H1 (cell line): ENCODE results near the gene SEZ6L. TPM values are rescaled to one million over a fixed set of nuclear protein-coding genes. Genes with fewer than 3 reads are reported as not detected.

Experiments
- CTCF ChIA-PET: fragments of 300-600 bp; sonication (Branson Sonifier 250); formaldehyde crosslinking; loops from one replicate; lab custom pipeline; 2021; ENCODE audit not compliant: partially characterized antibody; lab: Charles Lee
- POLR2A ChIA-PET: fragments of 300-600 bp; sonication (Branson Sonifier 250); formaldehyde crosslinking; loops from one replicate; lab custom pipeline; 2021; ENCODE audit warnings: inconsistent platforms; ENCODE audit not compliant: partially characterized antibody; lab: Charles Lee
- DNase-seq, 2 experiments: peaks; one replicate each; pipeline versions ENCODE4 v3.0.0 to v3.0.0-alpha.2; 2010 to 2022; ENCODE audit warnings: low spot score in 2 of 2, low read depth in 1 of 2, mixed read lengths in 1 of 2
- FAIRE-seq: peaks from 2 replicates; lab custom pipeline; 2011; peaks lifted over from hg19 to GRCh38; lab: Jason Lieb, UNC
- H2AFZ ChIP-seq: 2 replicates; pipeline ENCODE4 v1.8.1; 2012; ENCODE audit warnings: low read length, inconsistent platforms
- H2AK5ac ChIP-seq: 2 replicates; pipeline ENCODE4 v1.6.1; 2013; ENCODE audit warnings: low read depth, low read length
- H2BK120ac ChIP-seq: replicated peaks from 2 replicates; pipeline ENCODE3; 2013; ENCODE audit warnings: low read depth, low read length, inconsistent platforms
- H2BK12ac ChIP-seq: 2 replicates; pipeline ENCODE4 v1.6.1; 2013; ENCODE audit warnings: low read depth, low read length
- H2BK15ac ChIP-seq: 2 replicates; pipeline ENCODE4 v1.6.1; 2013; ENCODE audit warnings: low read length
- H2BK20ac ChIP-seq: 2 replicates; pipeline ENCODE4 v1.6.1; 2013; ENCODE audit warnings: low read length
- H2BK5ac ChIP-seq: 2 replicates; pipeline ENCODE4 v1.6.1; 2013; ENCODE audit warnings: low read depth, low read length
- H3K14ac ChIP-seq: 2 replicates; pipeline ENCODE4 v1.6.1; 2013; ENCODE audit warnings: inconsistent platforms; ENCODE audit not compliant: insufficient read length
- H3K18ac ChIP-seq: 2 replicates; pipeline ENCODE4 v1.6.1; 2013; ENCODE audit warnings: low read length; ENCODE audit errors: extremely low read depth
- H3K23ac ChIP-seq: 2 replicates; pipeline ENCODE4 v1.6.1; 2013; ENCODE audit warnings: inconsistent platforms; ENCODE audit not compliant: insufficient read length
- H3K23me2 ChIP-seq: 2 replicates; pipeline ENCODE4 v1.6.1; 2013; ENCODE audit warnings: low read depth, low read length
- H3K27ac ChIP-seq: 2 replicates; pipeline ENCODE4 v1.6.1; 2011; ENCODE audit warnings: low read depth, low read length, inconsistent platforms
- H3K27me3 ChIP-seq, 4 experiments: replicated peaks in 1 of 4; 1 replicate in 1 of 4; 2 replicates in 3 of 4; pipeline versions ENCODE4 v1.6.1 to v1.8.1; 2011 to 2013; ENCODE audit warnings: low read length in 3 of 4, mild to moderate bottlenecking in 3 of 4, inconsistent platforms in 2 of 4, mixed read lengths in 2 of 4, moderate library complexity in 1 of 4; ENCODE audit not compliant: control insufficient read depth in 3 of 4, insufficient read depth in 3 of 4; ENCODE audit errors: extremely low read depth in 1 of 4
- H3K36me3 ChIP-seq, 4 experiments: 2 replicates each; pipeline versions ENCODE4 v1.6.1 to v1.8.1; 2011 to 2013; ENCODE audit warnings: mild to moderate bottlenecking in 4 of 4, low read length in 3 of 4, moderate library complexity in 2 of 4, control low read depth in 1 of 4, inconsistent platforms in 1 of 4; ENCODE audit not compliant: insufficient read depth in 4 of 4, control insufficient read depth in 2 of 4
- H3K4ac ChIP-seq: replicated peaks from 2 replicates; pipeline ENCODE3; 2013; ENCODE audit warnings: low read length, low read depth, mixed read lengths, inconsistent platforms; ENCODE audit not compliant: insufficient read length
- H3K4me1 ChIP-seq, 4 experiments: replicated peaks in 1 of 4; 1 replicate in 1 of 4; 2 replicates in 3 of 4; pipeline versions ENCODE4 v1.6.1 to v1.8.1; 2011 to 2013; ENCODE audit warnings: low read length in 3 of 4, inconsistent platforms in 2 of 4, mixed read lengths in 1 of 4; ENCODE audit not compliant: insufficient read depth in 4 of 4, control insufficient read depth in 3 of 4
- H3K4me2 ChIP-seq, 2 experiments: 2 replicates each; pipeline versions ENCODE4 v1.6.1 to v1.8.1; 2011 to 2013; ENCODE audit warnings: low read depth in 2 of 2, low read length in 2 of 2, control low read depth in 1 of 2, inconsistent platforms in 1 of 2, mild to moderate bottlenecking in 1 of 2; ENCODE audit not compliant: insufficient read depth in 1 of 2
- H3K4me3 ChIP-seq, 4 experiments: fragments of 200-600, 300-600 bp in 1 of 4; sonication (generic), shearing (Covaris generic), sonication (Bioruptor Twin) in 1 of 4; 2 replicates each; pipeline versions ENCODE4 v1.5.1 to v1.8.1; 2011 to 2016; ENCODE audit warnings: low read length in 4 of 4, low read depth in 3 of 4, control low read depth in 2 of 4, inconsistent platforms in 2 of 4, mild to moderate bottlenecking in 2 of 4, mixed read lengths in 1 of 4, moderate library complexity in 1 of 4; ENCODE audit not compliant: insufficient read depth in 2 of 4; ENCODE audit errors: extremely low read depth in 1 of 4
- H3K56ac ChIP-seq: replicated peaks from 2 replicates; pipeline ENCODE3; 2013; ENCODE audit warnings: low read depth, mild to moderate bottlenecking, mixed read lengths, low read length, inconsistent platforms; ENCODE audit not compliant: insufficient read length
- H3K79me1 ChIP-seq: 2 replicates; pipeline ENCODE4 v1.6.1; 2013; ENCODE audit warnings: low read depth, low read length, control low read depth
- H3K79me2 ChIP-seq, 2 experiments: 2 replicates each; pipeline versions ENCODE4 v1.6.1 to v1.8.1; 2012 to 2013; ENCODE audit warnings: low read length in 2 of 2, mild to moderate bottlenecking in 2 of 2, inconsistent platforms in 1 of 2; ENCODE audit not compliant: insufficient read depth in 2 of 2, control insufficient read depth in 1 of 2
- H3K9ac ChIP-seq, 4 experiments: replicated peaks in 1 of 4; 1 replicate in 1 of 4; 2 replicates in 3 of 4; pipeline versions ENCODE4 v1.6.1 to v1.8.1; 2011 to 2013; ENCODE audit warnings: low read depth in 3 of 4, low read length in 3 of 4, control low read depth in 2 of 4, mild to moderate bottlenecking in 2 of 4, moderate library complexity in 2 of 4, inconsistent platforms in 1 of 4; ENCODE audit errors: extremely low read depth in 1 of 4
- H3K9me3 ChIP-seq, 2 experiments: 2 replicates each; pipeline versions ENCODE4 v1.6.1 to v1.8.1; 2012 to 2013; ENCODE audit warnings: mild to moderate bottlenecking in 2 of 2, moderate library complexity in 2 of 2, control low read depth in 1 of 2, inconsistent platforms in 1 of 2, low read depth in 1 of 2, low read length in 1 of 2, mixed read lengths in 1 of 2; ENCODE audit not compliant: insufficient read depth in 2 of 2
- H4K20me1 ChIP-seq, 2 experiments: replicated peaks in 1 of 2; 2 replicates each; pipeline versions ENCODE3 to v1.8.1; 2011 to 2013; ENCODE audit warnings: inconsistent platforms in 2 of 2, low read length in 2 of 2, mild to moderate bottlenecking in 1 of 2; ENCODE audit not compliant: insufficient read depth in 2 of 2, control insufficient read depth in 1 of 2
- H4K5ac ChIP-seq: 2 replicates; pipeline ENCODE4 v1.6.1; 2013; ENCODE audit warnings: low read length, low read depth, mixed read lengths, inconsistent platforms; ENCODE audit not compliant: insufficient read length
- H4K8ac ChIP-seq: 2 replicates; pipeline ENCODE4 v1.8.0; 2013; ENCODE audit warnings: mild to moderate bottlenecking, moderate library complexity, low read length, inconsistent platforms; ENCODE audit not compliant: insufficient read depth; ENCODE audit errors: extremely low read depth
- H4K91ac ChIP-seq: replicated peaks from 2 replicates; pipeline ENCODE3; 2013; ENCODE audit warnings: low read length, mixed read lengths, inconsistent platforms; ENCODE audit not compliant: insufficient read length
- BACH1 ChIP-seq: IDR thresholded peaks from 2 replicates; pipeline ENCODE4 v1.6.1; 2012; ENCODE audit warnings: low read length, improper control_type of control experiment
- CBX5 ChIP-seq: fragments of 300-800, 300-1000 bp; sonication (generic); IDR thresholded peaks from 2 replicates; pipeline ENCODE4 v1.7.1; 2016; ENCODE audit warnings: antibody characterized with exemption, low read length, low read depth
- CHD1 ChIP-seq: IDR thresholded peaks from 2 replicates; pipeline ENCODE4 v1.6.1; 2012; ENCODE audit warnings: low read depth, low read length, improper control_type of control experiment
- CHD2 ChIP-seq: IDR thresholded peaks from 2 replicates; pipeline ENCODE4 v1.6.1; 2012; ENCODE audit warnings: low read length, improper control_type of control experiment
- FOSL1 ChIP-seq: IDR thresholded peaks from 2 replicates; pipeline ENCODE4 v1.6.1; 2011; ENCODE audit warnings: mild to moderate bottlenecking, low read depth, low read length, moderate library complexity; ENCODE audit not compliant: insufficient read depth
- KDM4A ChIP-seq: IDR thresholded peaks from one replicate; pipeline ENCODE4 v1.7.1; 2012; ENCODE audit warnings: low read depth, mild to moderate bottlenecking, moderate library complexity, low read length, inconsistent platforms; ENCODE audit not compliant: severe bottlenecking
- KDM5A ChIP-seq: fragments of 200-600 bp; IDR thresholded peaks from 2 replicates; pipeline ENCODE4 v1.7.1; 2012; ENCODE audit warnings: mild to moderate bottlenecking, low read length, inconsistent platforms, mixed read lengths
- NANOG ChIP-seq: IDR thresholded peaks from 2 replicates; pipeline ENCODE4 v1.6.1; 2011; ENCODE audit warnings: low read length, low read depth, mild to moderate bottlenecking, inconsistent platforms; ENCODE audit not compliant: insufficient read depth, poor library complexity, severe bottlenecking
- POLR2A ChIP-seq, 2 experiments: IDR thresholded peaks; 1 replicate in 1 of 2; 2 replicates in 1 of 2; pipeline ENCODE4 v1.6.1; 2011; ENCODE audit warnings: low read depth in 2 of 2, low read length in 2 of 2, mild to moderate bottlenecking in 2 of 2; ENCODE audit errors: control extremely low read depth in 1 of 2
- POLR2AphosphoS5 ChIP-seq: IDR thresholded peaks from 2 replicates; pipeline ENCODE4 v1.6.1; 2011; ENCODE audit warnings: low read depth, low read length
- RBBP5 ChIP-seq: IDR thresholded peaks from 2 replicates; pipeline ENCODE4 v1.7.1; 2012; ENCODE audit warnings: low read depth, mild to moderate bottlenecking, inconsistent platforms, low read length, moderate library complexity, borderline replicate concordance
- SIN3A ChIP-seq, 2 experiments: IDR thresholded peaks in 1 of 2; conservative IDR thresholded peaks in 1 of 2; 2 replicates each; pipeline ENCODE4 v1.6.1; 2011 to 2012; ENCODE audit warnings: low read length in 2 of 2, improper control_type of control experiment in 1 of 2, low read depth in 1 of 2, mild to moderate bottlenecking in 1 of 2
- SRF ChIP-seq: IDR thresholded peaks from 2 replicates; pipeline ENCODE4 v1.6.1; 2011; ENCODE audit warnings: mild to moderate bottlenecking, low read depth, low read length, moderate library complexity
- TBP ChIP-seq: IDR thresholded peaks from 2 replicates; pipeline ENCODE4 v1.6.1; 2011; ENCODE audit warnings: low read depth, low read length, improper control_type of control experiment
- WGBS, 2 experiments: shearing (Covaris generic) in 1 of 2; methylation state at CpG; one replicate each; pipeline versions ENCODE4 v1.1.6 to v1.1.7; 2013 to 2015; ENCODE audit warnings: low lambda C conversion rate in 2 of 2, mixed read lengths in 2 of 2, inconsistent platforms in 1 of 2, low coverage in 1 of 2, missing lambda C conversion rate in 1 of 2; ENCODE audit not compliant: insufficient replicate concordance in 2 of 2, insufficient coverage in 1 of 2, insufficient read length in 1 of 2; ENCODE audit errors: extremely low coverage in 1 of 2, missing lambda C conversion rate in 1 of 2; 5-methylcytosine and 5-hydroxymethylcytosine counted together
- polyA plus RNA-seq, 7 experiments: library from polyadenylated mRNA; depleted of rRNA in 3 of 7; stranded (reverse) in 5 of 7; unstranded in 2 of 7; fragments of >200 nt in 5 of 7; fragments of 200-250 nt in 2 of 7; gene quantifications; 1 replicate in 5 of 7; 2 replicates in 1 of 7; 4 replicates in 1 of 7; pipeline versions ENCODE4 v1.2.1 to v1.2.3, GENCODE V29; 2011 to 2013; ENCODE audit warnings: missing spikeins in 2 of 7, mixed read lengths in 2 of 7
- total RNA-seq: library from RNA; stranded (reverse); fragmentation: NEBNext Ultra II Directional; extraction: Animal tissue kit (Norgen Biotek cat#: 25700); gene quantifications from 2 replicates; pipeline ENCODE4 v1.2.1, GENCODE V29; 2021
- TF ChIP-seq, protein P1 (sequence below): IDR thresholded peaks from 2 replicates; pipeline ENCODE4 v1.6.1; 2012; ENCODE audit warnings: inconsistent platforms

SEZ6L gene
- total and polyA plus RNA-seq, 2 of the 8 experiments (the other 6 are each of a cell fraction or from before 2014, with no cell fraction given) = 0.06 to 0.33 TPM

DNA sequence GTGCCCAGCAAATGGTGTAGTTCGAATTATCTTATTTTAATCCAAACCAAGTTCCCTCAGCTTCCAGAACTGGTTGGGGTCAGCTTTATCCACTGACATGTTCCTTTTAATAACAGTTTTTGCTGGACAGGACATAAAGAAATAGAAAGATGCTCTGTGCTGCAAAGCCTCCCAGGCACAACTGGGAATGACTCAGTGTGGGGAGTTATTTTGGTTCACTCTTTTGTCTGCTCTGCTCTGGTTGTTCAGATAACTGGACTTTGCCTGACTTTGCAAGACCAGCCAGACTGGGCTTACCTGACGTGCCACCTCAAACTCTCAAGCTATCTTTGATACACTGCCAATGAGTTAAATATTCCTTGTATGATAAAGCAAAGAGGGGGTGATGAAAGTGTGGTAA, 25.6 kb downstream of the SEZ6L start:
- Histone ChIP-seq H2BK12ac (no peak overlapping the region), H3K9me3 (no peaks in the 10 kb centered on the region), H3K23me2 (peaks cover 4% of the 10 kb centered on the region; the same call in 1 of the 2 replicates), H2BK20ac (no peak overlapping the region), H3K4ac (no peak overlapping the region), H3K14ac (no peak overlapping the region), H4K91ac (no peak overlapping the region), H3K18ac (no peak overlapping the region), H4K5ac (no peak overlapping the region), H3K4me3 (no peak overlapping the region), H3K27ac (no peak overlapping the region), H2BK5ac (no peak overlapping the region), H3K4me2 (no peak overlapping the region), H4K8ac (no peak overlapping the region), H2BK120ac (no peak overlapping the region), H3K79me2 (no peaks in the 10 kb centered on the region), H3K4me1 (no peaks in the 10 kb centered on the region; a peak in 1 of 7 replicates), H3K79me1 (no peaks in the 10 kb centered on the region), H3K36me3 (no peaks in the 10 kb centered on the region), H2AK5ac (no peak overlapping the region), H3K27me3 (no peaks in the 10 kb centered on the region; a peak in 1 of 7 replicates), H3K9ac (no peak overlapping the region), H2AFZ (no peak overlapping the region), H3K23ac (no peak overlapping the region), H3K56ac (no peak overlapping the region), H4K20me1 (no peaks in the 10 kb centered on the region), H2BK15ac (no peak overlapping the region)
- DNase-seq (no peak), FAIRE-seq (no peak)
- ChIA-PET POLR2A (no interaction called here), CTCF (interaction anchor here (0.9 to 1.3 kb wide), 4 partner anchors 9 to 136 kb away, joined by 3 to 5 read pairs (median 3); no protein-coding TSS in a partner anchor)
- TF ChIP-seq POLR2A (IDR thresholded peaks at IDR 0.05; ENCODE audit: control extremely low read depth in 1 of 2, low read depth in 2 of 2, low read length in 2 of 2) (no peak), CHD1 (no peak), FOSL1 (no peak), CHD2 (no peak), KDM4A (no peak), NANOG (no peak), RBBP5 (no peak), BACH1 (no peak), KDM5A (no peak), SRF (no peak), CBX5 (no peak), TBP (no peak), POLR2AphosphoS5 (no peak), SIN3A (conservative IDR thresholded peaks at IDR 0.05 in 1 of 2, IDR thresholded peaks at IDR 0.05 in 1 of 2; ENCODE audit: low read depth in 1 of 2, low read length in 2 of 2) (no peak)
- TF ChIP-seq, protein P1, sequence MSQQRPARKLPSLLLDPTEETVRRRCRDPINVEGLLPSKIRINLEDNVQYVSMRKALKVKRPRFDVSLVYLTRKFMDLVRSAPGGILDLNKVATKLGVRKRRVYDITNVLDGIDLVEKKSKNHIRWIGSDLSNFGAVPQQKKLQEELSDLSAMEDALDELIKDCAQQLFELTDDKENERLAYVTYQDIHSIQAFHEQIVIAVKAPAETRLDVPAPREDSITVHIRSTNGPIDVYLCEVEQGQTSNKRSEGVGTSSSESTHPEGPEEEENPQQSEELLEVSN = no peak
- WGBS, 2 experiments = 81% methylated on average over 2 of the region's 2 CpGs; no CpG with 5 or more reads in 1 of the 2 experiments
